GM23248 (cell line): Measurements from ENCODE around the gene TGFB3. TPM values are rescaled to one million over a fixed set of nuclear protein-coding genes. Genes with fewer than 3 reads are reported as not detected.

ENCODE experiments used
- DNase-seq: peaks from one replicate; pipeline ENCODE4 v3.0.0-alpha.2; 2015
- H2AFZ ChIP-seq: fragments of 200-600 bp; sonication (generic); 2 replicates; pipeline ENCODE4 v1.6.1; 2016; ENCODE audit warnings: antibody characterized with exemption
- H3F3A ChIP-seq: fragments of 200-600 bp; sonication (generic); 2 replicates; pipeline ENCODE4 v1.6.1; 2016; ENCODE audit warnings: mild to moderate bottlenecking, antibody characterized with exemption, mixed run types; ENCODE audit not compliant: insufficient read depth
- H3K27ac ChIP-seq: fragments of 200-600 bp; sonication (generic); 2 replicates; pipeline ENCODE4 v1.5.1; 2016; ENCODE audit warnings: mild to moderate bottlenecking
- H3K27me3 ChIP-seq: fragments of 200-600 bp; sonication (generic); replicated peaks from 2 replicates; pipeline ENCODE4 v1.6.1; 2016; ENCODE audit warnings: mild to moderate bottlenecking; ENCODE audit not compliant: insufficient read depth
- H3K36me3 ChIP-seq: fragments of 200-600 bp; sonication (generic); 2 replicates; pipeline ENCODE4 v1.6.1; 2016; ENCODE audit warnings: low read depth, mild to moderate bottlenecking
- H3K4me1 ChIP-seq: fragments of 200-600 bp; sonication (generic); 2 replicates; pipeline ENCODE4 v1.6.1; 2016; ENCODE audit warnings: mild to moderate bottlenecking; ENCODE audit not compliant: insufficient read depth
- H3K4me2 ChIP-seq: fragments of 200-600 bp; sonication (generic); one replicate; pipeline ENCODE4 v1.6.1; 2016; ENCODE audit warnings: mild to moderate bottlenecking; ENCODE audit not compliant: unreplicated experiment
- H3K4me3 ChIP-seq: fragments of 200-600 bp; sonication (generic); 2 replicates; pipeline ENCODE4 v1.5.1; 2016; ENCODE audit warnings: mild to moderate bottlenecking
- H3K79me2 ChIP-seq: fragments of 200-600 bp; sonication (generic); 2 replicates; pipeline ENCODE4 v1.6.1; 2016; ENCODE audit warnings: mild to moderate bottlenecking; ENCODE audit not compliant: insufficient read depth
- H3K9ac ChIP-seq: fragments of 200-600 bp; sonication (generic); 2 replicates; pipeline ENCODE4 v1.6.1; 2016; ENCODE audit warnings: mild to moderate bottlenecking
- H3K9me2 ChIP-seq: fragments of 200-600 bp; sonication (generic); 2 replicates; pipeline ENCODE4 v1.6.1; 2016; ENCODE audit warnings: mixed run types, mild to moderate bottlenecking, moderate library complexity; ENCODE audit not compliant: insufficient read depth
- H3K9me3 ChIP-seq: fragments of 200-600 bp; sonication (generic); one replicate; pipeline ENCODE4 v1.6.1; 2017; ENCODE audit warnings: low read depth
- H4K20me1 ChIP-seq: fragments of 200-600 bp; sonication (generic); 2 replicates; pipeline ENCODE4 v1.6.0; 2016; ENCODE audit not compliant: insufficient read depth
- EZH2 ChIP-seq: fragments of 200-600 bp; sonication (generic); IDR thresholded peaks from 2 replicates; pipeline ENCODE4 v1.6.1; 2018; ENCODE audit warnings: antibody characterized with exemption, mild to moderate bottlenecking; ENCODE audit not compliant: insufficient read depth, poor library complexity, severe bottlenecking
- EZH2phosphoT487 ChIP-seq: fragments of 200-600 bp; sonication (generic); IDR thresholded peaks from 2 replicates; pipeline ENCODE4 v1.6.1; 2018; ENCODE audit warnings: antibody characterized with exemption, moderate library complexity, mild to moderate bottlenecking, low read depth; ENCODE audit not compliant: insufficient read depth
- WGBS, 2 experiments: methylation state at CpG; one replicate each; pipeline ENCODE4 v1.1.6; 2015 to 2017; ENCODE audit warnings: low lambda C conversion rate in 2 of 2, low coverage in 1 of 2; ENCODE audit errors: missing lambda C conversion rate in 2 of 2; 5-methylcytosine and 5-hydroxymethylcytosine counted together
- in situ Hi-C: fragments of 300-500 bp; cut with MboI; formaldehyde crosslinking; loops from 2 replicates; pipeline ENCODE4 v1.15.0; 2020
- polyA plus RNA-seq: library from polyadenylated mRNA; unstranded; fragments of >200 nt; fragmentation: Nextera tagmentation; extraction: Ambion mirVana; gene quantifications from 2 replicates; pipeline ENCODE4 v1.2.1, GENCODE V29; 2016
- total RNA-seq: library from RNA; depleted of rRNA; stranded (reverse); fragments of >200 nt; shearing (Covaris generic); gene quantifications from 2 replicates; pipeline ENCODE4 v1.2.3, GENCODE V29; 2014; rRNA removed

The TGFB3 gene
- total and polyA plus RNA-seq, 2 experiments from 2014 or later, result 3.2 to 3.7 TPM

DNA sequence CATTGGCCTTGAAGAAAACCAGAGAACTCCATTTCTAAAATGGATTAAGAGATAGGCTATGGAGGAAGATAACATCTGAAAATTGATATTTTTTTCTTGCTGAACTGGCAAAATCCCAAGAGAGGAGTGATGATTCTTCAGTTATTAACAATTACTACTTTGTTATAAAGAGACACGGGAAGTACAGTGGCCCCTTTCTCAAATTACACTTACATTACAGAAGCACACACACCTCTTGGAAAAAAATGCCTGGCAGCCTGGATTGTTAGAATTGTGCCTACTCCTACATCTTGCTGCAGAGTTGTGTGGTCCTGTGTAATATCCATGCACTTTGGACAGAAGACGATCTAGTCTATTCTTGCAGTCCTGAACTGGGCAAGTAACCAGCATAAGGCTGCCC lies 71.7 kb downstream of the TGFB3 start:
- Histone ChIP-seq H3K9me2 (no peaks in the 10 kb centered on the region), H3K4me1 (peaks cover 4% of the 10 kb centered on the region; the same call in 1 of the 2 replicates), H3K79me2 (no peaks in the 10 kb centered on the region), H3K36me3 (no peaks in the 10 kb centered on the region), H4K20me1 (no peaks in the 10 kb centered on the region), H3K27me3 (no peaks in the 10 kb centered on the region), H3K27ac (no peak overlapping the region), H3K9ac (no peak overlapping the region), H3K4me2 (no peak overlapping the region), H2AFZ (no peak overlapping the region), H3F3A (peaks cover 4% of the 10 kb centered on the region; the same call in 1 of the 2 replicates), H3K9me3 (no peaks in the 10 kb centered on the region), H3K4me3 (no peak overlapping the region)
- 98 to 100% methylated on average over 2 of the region's 2 CpGs for WGBS, 2 experiments
- TF ChIP-seq EZH2 (no peak), EZH2phosphoT487 (no peak)
- DNase-seq, result no peak
- in situ Hi-C loops, result no loop called here

GRCh38 chr14:75909630-75910029 lies 72.2 kb downstream of the TGFB3 start:
- Histone ChIP-seq H3K27ac (no peak overlapping the region), H3K9me3 (no peaks in the 10 kb centered on the region), H3K9me2 (no peaks in the 10 kb centered on the region), H3K36me3 (no peaks in the 10 kb centered on the region), H2AFZ (no peak overlapping the region), H3K4me3 (no peak overlapping the region), H3K79me2 (no peaks in the 10 kb centered on the region), H3K9ac (no peak overlapping the region), H3F3A (peaks cover 8% of the 10 kb centered on the region; the same call in 1 of the 2 replicates), H3K4me2 (no peak overlapping the region), H3K4me1 (peaks cover 4% of the 10 kb centered on the region; the same call in 1 of the 2 replicates), H3K27me3 (no peaks in the 10 kb centered on the region), H4K20me1 (no peaks in the 10 kb centered on the region)
- in situ Hi-C loops, result no loop called here
- 83 to 87% methylated on average over 3 of the region's 3 CpGs for WGBS, 2 experiments
- no peak for DNase-seq
- no peak for TF ChIP-seq EZH2
- TF ChIP-seq EZH2phosphoT487, result no peak

Other genes with a start within 250 kb of the TGFB3 start
- 40.5 and 41.4 TPM in 2 replicates for gene IFT43, start 3.8 kb upstream of the TGFB3 start, total RNA-seq
- gene IFT43, start 3.8 kb upstream of the TGFB3 start, polyA plus RNA-seq, result 67.9 and 74.1 TPM in 2 replicates
- gene GPATCH2L, start 169.9 kb upstream of the TGFB3 start, total RNA-seq, result 35.1 and 46.4 TPM in 2 replicates
- gene GPATCH2L, start 169.9 kb upstream of the TGFB3 start, polyA plus RNA-seq, result 13.6 and 13.7 TPM in 2 replicates